WERI-Rb-1 (cell line): ENCODE results near the gene NDST1.
A peak's percentile ranks its signal among the peaks of the same experiment; 100 is the strongest.

Source experiments
- DNase-seq: peaks from one replicate; pipeline ENCODE4 v3.0.0-alpha.2; 2020
- H3K27ac ChIP-seq: fragments of 250-450 bp; sonication (Bioruptor Pico); 2 replicates; pipeline ENCODE4 v1.5.1; 2020; ENCODE audit warnings: mild to moderate bottlenecking, moderate library complexity
- H3K27me3 ChIP-seq: fragments of 250-450 bp; sonication (Bioruptor Pico); 2 replicates; pipeline ENCODE4 v1.5.1; 2021; ENCODE audit warnings: mild to moderate bottlenecking, low read depth, moderate library complexity; ENCODE audit not compliant: insufficient read depth, severe bottlenecking
- H3K36me3 ChIP-seq: fragments of 250-450 bp; sonication (Bioruptor Pico); 2 replicates; pipeline ENCODE4 v1.5.1; 2020; ENCODE audit warnings: mild to moderate bottlenecking, moderate library complexity
- H3K4me3 ChIP-seq: 2 replicates; pipeline ENCODE4 v1.5.1; 2011; ENCODE audit warnings: low read depth, mild to moderate bottlenecking, control low read depth, low read length
- H3K9me3 ChIP-seq: fragments of 250-450 bp; sonication (Bioruptor Pico); 2 replicates; pipeline ENCODE4 v1.5.1; 2021; ENCODE audit warnings: mild to moderate bottlenecking, moderate library complexity; ENCODE audit not compliant: severe bottlenecking
- CTCF ChIP-seq: IDR thresholded peaks from 2 replicates; pipeline ENCODE4 v1.5.1; 2011; ENCODE audit warnings: low read depth, mild to moderate bottlenecking, control low read depth, inconsistent platforms, low read length

NDST1 gene

GRCh38 chr5:150511578-150512367 is 3.8 kb downstream of the NDST1 start:
- TF ChIP-seq CTCF = no peak
- H3K36me3 ChIP-seq = no peaks in the 10 kb centered on the region; the same call in 1 of the 2 replicates
- H3K4me3 ChIP-seq = no peak overlapping the region
- peak; percentile 78 for DNase-seq
- no peaks in the 10 kb centered on the region for H3K9me3 ChIP-seq
- H3K27me3 ChIP-seq = no peaks in the 10 kb centered on the region
- peak overlapping the region; percentile 25; the same call in 1 of the 2 replicates for H3K27ac ChIP-seq

GRCh38 chr5:150512368-150512747 is 4.4 kb downstream of the NDST1 start:
- no peak for DNase-seq
- no peaks in the 10 kb centered on the region; the same call in 1 of the 2 replicates for H3K36me3 ChIP-seq
- no peak overlapping the region for H3K4me3 ChIP-seq
- TF ChIP-seq CTCF = no peak
- no peaks in the 10 kb centered on the region for H3K27me3 ChIP-seq
- no peak overlapping the region for H3K27ac ChIP-seq
- H3K9me3 ChIP-seq = no peaks in the 10 kb centered on the region

- Histone ChIP-seq H3K36me3 (no peaks in the 10 kb centered on the region; the same call in 1 of the 2 replicates), H3K27ac (no peak overlapping the region), H3K27me3 (no peaks in the 10 kb centered on the region), H3K4me3 (no peak overlapping the region), H3K9me3 (no peaks in the 10 kb centered on the region)
- TF ChIP-seq CTCF = peak; percentile 33
- no peak for DNase-seq
These were observed 5.7 kb downstream of the NDST1 start for GRCh38 chr5:150513375-150514309.

- TF ChIP-seq CTCF = no peak
- Histone ChIP-seq H3K4me3 (no peak overlapping the region), H3K9me3 (no peaks in the 10 kb centered on the region), H3K36me3 (peaks cover under 1% of the 10 kb centered on the region; the same call in 1 of the 2 replicates), H3K27me3 (no peaks in the 10 kb centered on the region), H3K27ac (no peak overlapping the region)
- no peak for DNase-seq
These were observed 6.8 kb downstream of the NDST1 start for GRCh38 chr5:150514708-150515211.

- no peak overlapping the region for H3K27ac ChIP-seq
- TF ChIP-seq CTCF = no peak
- DNase-seq = no peak
- H3K4me3 ChIP-seq = no peak overlapping the region
- no peaks in the 10 kb centered on the region for H3K9me3 ChIP-seq
- H3K36me3 ChIP-seq = peaks cover 3% of the 10 kb centered on the region; the same call in 1 of the 2 replicates
- H3K27me3 ChIP-seq = no peaks in the 10 kb centered on the region
These were observed 7.5 kb downstream of the NDST1 start for GRCh38 chr5:150515446-150515845.
